Progenitor cell of endocrine pancreas (in vitro differentiated cells): ENCODE data around the gene DSTN. TPM values are rescaled to one million over a fixed set of nuclear protein-coding genes. Genes with fewer than 3 reads are reported as not detected.

Experiments
- DNase-seq: peaks from one replicate; pipeline ENCODE4 v3.0.0; 2021; ENCODE audit warnings: low spot score; ENCODE audit not compliant: unreplicated experiment
- H3K27ac Mint-ChIP-seq: 2 replicates; pipeline ENCODE4 v1.8.0; 2021; ENCODE audit warnings: mild to moderate bottlenecking, moderate library complexity, mixed read lengths
- H3K27me3 Mint-ChIP-seq: 2 replicates; pipeline ENCODE4 v1.8.0; 2021; ENCODE audit warnings: mixed read lengths
- H3K36me3 Mint-ChIP-seq: 2 replicates; pipeline ENCODE4 v1.8.0; 2022; ENCODE audit warnings: mixed read lengths; ENCODE audit not compliant: insufficient read depth
- H3K4me1 Mint-ChIP-seq: 2 replicates; pipeline ENCODE4 v1.8.0; 2021; ENCODE audit warnings: low read depth, mixed read lengths
- H3K4me3 Mint-ChIP-seq: 2 replicates; pipeline ENCODE4 v1.8.0; 2021; ENCODE audit warnings: low read depth, mild to moderate bottlenecking, moderate library complexity, mixed read lengths
- H3K9me3 Mint-ChIP-seq: 2 replicates; pipeline ENCODE4 v1.8.0; 2021; ENCODE audit warnings: low read depth, mixed read lengths
- CTCF ChIP-seq: fragments of 200-600 bp; sonication (generic); IDR thresholded peaks from one replicate; pipeline ENCODE4 v1.5.0; 2021; ENCODE audit warnings: antibody characterized with exemption, mild to moderate bottlenecking; ENCODE audit not compliant: unreplicated experiment
- total RNA-seq: library from RNA; stranded (reverse); gene quantifications from 2 replicates; pipeline ENCODE4 v1.2.1, GENCODE V29; 2021

The DSTN gene
- total RNA-seq, 1 donor from 2014 or later, result 201 TPM

DNA sequence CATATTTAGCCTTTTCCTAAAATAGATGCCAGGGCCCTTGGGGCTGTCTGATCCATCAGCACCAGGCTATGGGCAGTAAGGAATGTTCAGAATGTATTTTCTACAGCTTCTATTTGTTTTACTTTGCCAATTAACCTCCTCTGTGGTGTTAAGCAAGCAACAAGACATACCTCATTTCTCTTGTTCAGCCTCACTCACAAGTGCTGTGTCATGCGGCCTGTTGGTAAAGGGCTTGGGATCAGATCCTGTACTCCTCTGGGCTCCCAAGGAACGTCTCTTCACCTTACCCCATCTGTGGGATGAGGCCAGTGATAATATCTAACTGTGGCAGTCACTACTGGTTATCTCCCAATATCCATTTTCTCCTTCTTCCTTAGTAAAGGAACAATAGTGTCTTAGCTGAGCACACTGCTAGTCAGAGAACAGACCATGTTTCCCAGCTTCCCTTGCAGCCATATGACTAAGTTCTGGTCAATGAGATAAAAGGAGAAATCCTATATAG lies 7.0 kb upstream of the DSTN start:
- TF ChIP-seq CTCF, result no peak
- no peaks in the 10 kb centered on the region for H3K36me3 Mint-ChIP-seq
- H3K27ac Mint-ChIP-seq, result peak overlapping the region; percentile 96
- no peaks in the 10 kb centered on the region for H3K27me3 Mint-ChIP-seq
- no peak overlapping the region for H3K4me3 Mint-ChIP-seq
- H3K9me3 Mint-ChIP-seq, result no peaks in the 10 kb centered on the region
- H3K4me1 Mint-ChIP-seq, result peaks cover 24% of the 10 kb centered on the region
- no peak for DNase-seq

- no peak for DNase-seq
- Mint-ChIP-seq H3K36me3 (no peaks in the 10 kb centered on the region), H3K27me3 (no peaks in the 10 kb centered on the region), H3K4me3 (no peak overlapping the region), H3K9me3 (no peaks in the 10 kb centered on the region), H3K27ac (no peak overlapping the region), H3K4me1 (peaks cover 21% of the 10 kb centered on the region)
- TF ChIP-seq CTCF, result no peak
Observed at GRCh38 chr20:17565169-17565845, 4.6 kb upstream of the DSTN start.

DNA sequence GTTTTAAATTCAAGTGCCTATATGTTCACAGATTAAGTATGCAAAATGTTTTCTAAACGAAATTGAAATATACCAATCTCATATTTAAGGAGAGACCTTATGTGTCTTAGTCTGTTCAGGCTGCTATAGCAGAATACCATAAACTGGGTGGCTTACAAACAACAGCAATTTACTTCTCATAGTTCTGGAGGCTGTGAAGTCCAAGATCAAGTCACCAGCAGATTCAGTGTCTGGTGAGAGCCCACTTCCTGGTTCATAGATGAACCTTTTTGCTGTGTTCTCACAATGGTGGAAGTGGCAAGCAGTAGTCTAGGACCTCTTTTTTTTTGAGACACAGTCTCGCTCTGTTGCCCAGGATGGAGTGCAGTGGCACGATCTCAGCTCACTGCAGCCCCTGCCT lies 3.5 kb upstream of the DSTN start:
- Mint-ChIP-seq H3K4me3 (no peak overlapping the region), H3K27me3 (no peaks in the 10 kb centered on the region), H3K9me3 (no peaks in the 10 kb centered on the region), H3K27ac (no peak overlapping the region), H3K4me1 (peaks cover 24% of the 10 kb centered on the region), H3K36me3 (no peaks in the 10 kb centered on the region)
- no peak for TF ChIP-seq CTCF
- no peak for DNase-seq

DNA sequence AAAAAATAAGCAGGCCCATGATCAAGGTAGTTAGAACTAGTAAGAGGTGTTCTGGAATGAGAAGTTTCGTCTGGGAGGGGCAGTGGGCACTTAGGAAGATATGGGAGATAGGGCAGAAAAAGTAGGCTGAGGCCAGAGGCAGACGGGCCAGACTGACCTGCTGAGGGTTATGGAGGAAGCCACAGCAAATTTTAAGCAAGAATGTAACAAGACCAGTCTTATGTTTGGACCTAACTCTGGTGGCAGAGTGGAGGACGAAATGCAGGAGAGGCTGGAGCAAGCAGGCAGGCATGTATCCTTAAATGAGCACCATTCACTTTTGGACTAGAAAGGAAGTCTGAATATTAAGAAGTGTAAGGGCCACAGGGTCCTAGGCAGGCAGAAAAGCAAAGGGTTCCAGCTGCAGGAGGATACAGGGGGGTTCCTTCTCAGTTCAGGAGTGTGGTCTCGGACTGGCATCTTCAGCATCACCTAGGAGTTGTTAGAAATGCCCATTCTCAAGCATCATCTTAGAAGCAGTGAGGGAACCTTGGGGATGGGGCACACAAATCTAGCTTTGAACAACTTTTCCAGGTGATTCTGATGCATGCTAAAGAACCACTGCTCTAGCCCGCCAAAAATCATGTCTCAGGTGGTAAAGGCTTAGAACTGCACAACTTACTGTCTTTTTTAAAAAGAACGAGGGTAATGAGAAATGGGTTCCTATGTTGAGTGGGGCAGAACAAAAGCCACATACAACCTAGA lies 1.7 kb upstream of the DSTN start:
- Mint-ChIP-seq H3K9me3 (no peaks in the 10 kb centered on the region), H3K27me3 (no peaks in the 10 kb centered on the region), H3K36me3 (no peaks in the 10 kb centered on the region), H3K4me1 (peaks cover 37% of the 10 kb centered on the region), H3K27ac (peak overlapping the region; percentile 99), H3K4me3 (peak overlapping the region; percentile 88)
- no peak for DNase-seq
- no peak for TF ChIP-seq CTCF

- peaks cover 40% of the 10 kb centered on the region for H3K4me1 Mint-ChIP-seq
- H3K27ac Mint-ChIP-seq, result peak overlapping the region; percentile 99
- peak; percentile 61 for DNase-seq
- H3K4me3 Mint-ChIP-seq, result peak overlapping the region; percentile 88
- H3K9me3 Mint-ChIP-seq, result no peaks in the 10 kb centered on the region
- H3K27me3 Mint-ChIP-seq, result no peaks in the 10 kb centered on the region
- H3K36me3 Mint-ChIP-seq, result no peaks in the 10 kb centered on the region
- TF ChIP-seq CTCF, result no peak
Observed at GRCh38 chr20:17568972-17569521, 828 bp upstream of the DSTN start.
